WTC11 (cell line): ENCODE measurements around the gene AFF3. TPM values are rescaled to one million over a fixed set of nuclear protein-coding genes. Genes with fewer than 3 reads are reported as not detected.
A peak's percentile ranks its signal among the peaks of the same experiment; 100 is the strongest.

Source experiments
- ATAC-seq: fragments of 200-7000 bp; cut with Tn5 transposase; 2 replicates; pipeline ENCODE4 v1.10.0; 2021; ENCODE audit warnings: mild to moderate bottlenecking, moderate library complexity
- CTCF ChIA-PET: fragments of 300-600 bp; sonication (Branson Sonifier 250); formaldehyde crosslinking; loops from one replicate; lab custom pipeline; 2021; ENCODE audit warnings: antibody characterized with exemption; lab: Charles Lee
- POLR2A ChIA-PET: fragments of 350-600 bp; sonication (Branson Sonifier 250); formaldehyde crosslinking; loops from one replicate; lab custom pipeline; 2021; ENCODE audit warnings: antibody characterized with exemption; lab: Charles Lee
- DNase-seq: peaks from one replicate; pipeline ENCODE4 v3.0.0; 2021; ENCODE audit warnings: low spot score
- H3K27ac Mint-ChIP-seq: 2 replicates; pipeline ENCODE4 v1.8.0; 2021; ENCODE audit warnings: mixed read lengths
- H3K27me3 Mint-ChIP-seq: 2 replicates; pipeline ENCODE4 v1.8.0; 2021; ENCODE audit warnings: low read depth, mild to moderate bottlenecking, moderate library complexity, mixed read lengths
- H3K36me3 Mint-ChIP-seq: 2 replicates; pipeline ENCODE4 v1.8.0; 2021; ENCODE audit warnings: mixed read lengths
- H3K4me1 Mint-ChIP-seq: 2 replicates; pipeline ENCODE4 v1.8.0; 2022; ENCODE audit warnings: mixed read lengths
- H3K4me3 Mint-ChIP-seq: 2 replicates; pipeline ENCODE4 v1.8.0; 2021; ENCODE audit warnings: mild to moderate bottlenecking, moderate library complexity, mixed read lengths
- H3K9me3 Mint-ChIP-seq: 2 replicates; pipeline ENCODE4 v1.8.0; 2021; ENCODE audit warnings: mixed read lengths
- ARID4B ChIP-seq: sonication (generic); formaldehyde crosslinking; IDR thresholded peaks from 2 replicates; pipeline ENCODE4 v1.8.0; 2023; ENCODE audit warnings: missing genetic modification reagents, mild to moderate bottlenecking, borderline replicate concordance
- ATF3 ChIP-seq: sonication (generic); formaldehyde crosslinking; conservative IDR thresholded peaks from 2 replicates; pipeline ENCODE4 v1.8.1; 2022; ENCODE audit warnings: mild to moderate bottlenecking, missing genetic modification reagents
- CREB1 ChIP-seq: sonication (generic); formaldehyde crosslinking; IDR thresholded peaks from 2 replicates; pipeline ENCODE4 v1.8.0; 2023; ENCODE audit warnings: mild to moderate bottlenecking, missing genetic modification reagents
- CTCF ChIP-seq: fragments of 200-600 bp; IDR thresholded peaks from 2 replicates; pipeline ENCODE4 v1.8.0; 2022; ENCODE audit warnings: antibody characterized with exemption
- ETV6 ChIP-seq: sonication (generic); formaldehyde crosslinking; IDR thresholded peaks from 2 replicates; pipeline ENCODE4 v1.8.1; 2022; ENCODE audit warnings: mild to moderate bottlenecking, missing genetic modification reagents
- GABPB1 ChIP-seq: sonication (generic); formaldehyde crosslinking; IDR thresholded peaks from 2 replicates; pipeline ENCODE4 v1.8.1; 2023; ENCODE audit warnings: mild to moderate bottlenecking, missing genetic modification reagents
- HMGA2 ChIP-seq: fragments of 250-450 bp; sonication (Bioruptor Pico); IDR thresholded peaks from 2 replicates; pipeline ENCODE4 v1.4.0; 2021; ENCODE audit warnings: mild to moderate bottlenecking, moderate library complexity
- JAZF1 ChIP-seq: fragments of 250-450 bp; sonication (Bioruptor Pico); IDR thresholded peaks from 2 replicates; pipeline ENCODE4 v1.9.0; 2021; ENCODE audit warnings: moderate library complexity, mild to moderate bottlenecking, inconsistent platforms
- MXD4 ChIP-seq: fragments of 250-450 bp; sonication (Bioruptor Pico); IDR thresholded peaks from 2 replicates; pipeline ENCODE4 v1.8.0; 2021; ENCODE audit warnings: mild to moderate bottlenecking, moderate library complexity, borderline replicate concordance
- OVOL2 ChIP-seq: fragments of 250-450 bp; sonication (Bioruptor Pico); IDR thresholded peaks from 2 replicates; pipeline ENCODE4 v1.9.0; 2021; ENCODE audit warnings: mild to moderate bottlenecking, borderline replicate concordance
- PRRX2 ChIP-seq: fragments of 250-450 bp; sonication (Bioruptor Pico); IDR thresholded peaks from 2 replicates; pipeline ENCODE4 v1.8.0; 2021; ENCODE audit warnings: mild to moderate bottlenecking
- RELA ChIP-seq: sonication (generic); formaldehyde crosslinking; IDR thresholded peaks from 2 replicates; pipeline ENCODE4 v1.8.1; 2022; ENCODE audit warnings: missing genetic modification reagents, mild to moderate bottlenecking, borderline replicate concordance
- SMAD4 ChIP-seq: sonication (generic); formaldehyde crosslinking; IDR thresholded peaks from 2 replicates; pipeline ENCODE4 v1.8.0; 2022; ENCODE audit warnings: mild to moderate bottlenecking, missing genetic modification reagents
- ZNF416 ChIP-seq: fragments of 250-450 bp; sonication (Bioruptor Pico); IDR thresholded peaks from 2 replicates; pipeline ENCODE4 v1.9.0; 2021; ENCODE audit warnings: mild to moderate bottlenecking, inconsistent platforms
- total RNA-seq: library from RNA; stranded (reverse); gene quantifications from 3 replicates; pipeline ENCODE4 v1.2.3, GENCODE V29; 2021
- TF ChIP-seq, protein P1 (sequence below): sonication (generic); formaldehyde crosslinking; IDR thresholded peaks from 2 replicates; pipeline ENCODE4 v1.8.1; 2022; ENCODE audit warnings: mild to moderate bottlenecking, missing genetic modification reagents, moderate library complexity, borderline replicate concordance
- TF ChIP-seq, protein P2 (sequence below): sonication (generic); formaldehyde crosslinking; IDR thresholded peaks from 2 replicates; pipeline ENCODE4 v1.8.1; 2023; ENCODE audit warnings: mild to moderate bottlenecking, missing genetic modification reagents

AFF3 gene
- total RNA-seq, 1 experiment from 2014 or later, result 1.2 TPM

DNA sequence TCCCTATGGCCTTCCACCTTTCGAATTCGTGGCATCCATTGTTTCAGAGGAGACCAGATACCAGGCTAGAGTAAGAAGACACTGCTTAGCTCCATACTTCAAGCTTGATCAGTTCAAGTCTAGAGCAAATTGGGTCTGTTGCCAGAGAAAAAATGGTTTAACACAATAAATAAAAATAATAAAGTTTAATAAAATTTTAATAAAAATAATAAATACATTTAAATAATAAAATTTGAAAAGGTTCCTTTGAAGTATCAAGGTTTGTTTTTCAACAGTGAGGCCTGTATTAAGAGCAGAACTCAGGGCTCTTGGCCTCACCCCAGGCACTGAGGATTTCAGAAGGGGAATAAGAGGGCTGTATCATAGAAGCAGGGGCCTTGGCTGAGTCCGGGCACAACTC is 547.0 kb downstream of the AFF3 start:
- CTCF ChIA-PET, result no interaction called here
- TF ChIP-seq HMGA2 (CRISPR knock-in tag) (peak; percentile 92), ATF3 (no peak)

GRCh38 chr2:99593692-99594427 is 548.5 kb downstream of the AFF3 start:
- Mint-ChIP-seq H3K4me1 (0 out of 2 replicates have a peak, but pooled peaks cover 3% of the 10 kb centered on the region), H3K36me3 (no peaks in the 10 kb centered on the region), H3K9me3 (no peaks in the 10 kb centered on the region), H3K27ac (no peak overlapping the region), H3K4me3 (no peak overlapping the region), H3K27me3 (no peaks in the 10 kb centered on the region)
- ChIA-PET POLR2A (no interaction called here), CTCF (no interaction called here)
- no peak for DNase-seq
- ATAC-seq, result no peak
- TF ChIP-seq CTCF (no peak), ARID4B (no peak), RELA (CRISPR knock-in tag) (no peak), MXD4 (CRISPR knock-in tag) (no peak), ZNF416 (CRISPR knock-in tag) (no peak), OVOL2 (no peak), JAZF1 (no peak), PRRX2 (CRISPR knock-in tag) (no peak), HMGA2 (CRISPR knock-in tag) (no peak), CREB1 (CRISPR knock-in tag) (no peak), SMAD4 (CRISPR knock-in tag) (no peak), GABPB1 (CRISPR knock-in tag) (no peak), ETV6 (no peak)
- TF ChIP-seq, protein P1, sequence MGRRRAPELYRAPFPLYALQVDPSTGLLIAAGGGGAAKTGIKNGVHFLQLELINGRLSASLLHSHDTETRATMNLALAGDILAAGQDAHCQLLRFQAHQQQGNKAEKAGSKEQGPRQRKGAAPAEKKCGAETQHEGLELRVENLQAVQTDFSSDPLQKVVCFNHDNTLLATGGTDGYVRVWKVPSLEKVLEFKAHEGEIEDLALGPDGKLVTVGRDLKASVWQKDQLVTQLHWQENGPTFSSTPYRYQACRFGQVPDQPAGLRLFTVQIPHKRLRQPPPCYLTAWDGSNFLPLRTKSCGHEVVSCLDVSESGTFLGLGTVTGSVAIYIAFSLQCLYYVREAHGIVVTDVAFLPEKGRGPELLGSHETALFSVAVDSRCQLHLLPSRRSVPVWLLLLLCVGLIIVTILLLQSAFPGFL (CRISPR knock-in tag), result no peak
- TF ChIP-seq, protein P2, sequence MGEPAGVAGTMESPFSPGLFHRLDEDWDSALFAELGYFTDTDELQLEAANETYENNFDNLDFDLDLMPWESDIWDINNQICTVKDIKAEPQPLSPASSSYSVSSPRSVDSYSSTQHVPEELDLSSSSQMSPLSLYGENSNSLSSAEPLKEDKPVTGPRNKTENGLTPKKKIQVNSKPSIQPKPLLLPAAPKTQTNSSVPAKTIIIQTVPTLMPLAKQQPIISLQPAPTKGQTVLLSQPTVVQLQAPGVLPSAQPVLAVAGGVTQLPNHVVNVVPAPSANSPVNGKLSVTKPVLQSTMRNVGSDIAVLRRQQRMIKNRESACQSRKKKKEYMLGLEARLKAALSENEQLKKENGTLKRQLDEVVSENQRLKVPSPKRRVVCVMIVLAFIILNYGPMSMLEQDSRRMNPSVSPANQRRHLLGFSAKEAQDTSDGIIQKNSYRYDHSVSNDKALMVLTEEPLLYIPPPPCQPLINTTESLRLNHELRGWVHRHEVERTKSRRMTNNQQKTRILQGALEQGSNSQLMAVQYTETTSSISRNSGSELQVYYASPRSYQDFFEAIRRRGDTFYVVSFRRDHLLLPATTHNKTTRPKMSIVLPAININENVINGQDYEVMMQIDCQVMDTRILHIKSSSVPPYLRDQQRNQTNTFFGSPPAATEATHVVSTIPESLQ (CRISPR knock-in tag), result no peak

More for the DNA sequence above, 547.0 kb downstream of the AFF3 start:
- no peak overlapping the region for H3K27ac Mint-ChIP-seq
- H3K4me1 Mint-ChIP-seq, result 0 out of 2 replicates have a peak, but pooled peaks cover 3% of the 10 kb centered on the region
- H3K9me3 Mint-ChIP-seq, result no peaks in the 10 kb centered on the region
- no peaks in the 10 kb centered on the region for H3K36me3 Mint-ChIP-seq
- no peak overlapping the region for H3K4me3 Mint-ChIP-seq
- ATAC-seq, result no peak
- no peaks in the 10 kb centered on the region for H3K27me3 Mint-ChIP-seq
- POLR2A ChIA-PET, result no interaction called here
- DNase-seq, result no peak
